H1 (cell line): ENCODE results near the gene ALG10. TPM values are rescaled to one million over a fixed set of nuclear protein-coding genes. Genes with fewer than 3 reads are reported as not detected.

ENCODE experiments used
- CTCF ChIA-PET: fragments of 300-600 bp; sonication (Branson Sonifier 250); formaldehyde crosslinking; loops from one replicate; lab custom pipeline; 2021; ENCODE audit not compliant: partially characterized antibody; lab: Charles Lee
- POLR2A ChIA-PET: fragments of 300-600 bp; sonication (Branson Sonifier 250); formaldehyde crosslinking; loops from one replicate; lab custom pipeline; 2021; ENCODE audit warnings: inconsistent platforms; ENCODE audit not compliant: partially characterized antibody; lab: Charles Lee
- DNase-seq, 2 experiments: peaks; one replicate each; pipeline versions ENCODE4 v3.0.0 to v3.0.0-alpha.2; 2010 to 2022; ENCODE audit warnings: low spot score in 2 of 2, low read depth in 1 of 2, mixed read lengths in 1 of 2
- FAIRE-seq: peaks from 2 replicates; lab custom pipeline; 2011; peaks lifted over from hg19 to GRCh38; lab: Jason Lieb, UNC
- H2AFZ ChIP-seq: 2 replicates; pipeline ENCODE4 v1.8.1; 2012; ENCODE audit warnings: low read length, inconsistent platforms
- H2AK5ac ChIP-seq: 2 replicates; pipeline ENCODE4 v1.6.1; 2013; ENCODE audit warnings: low read depth, low read length
- H2BK120ac ChIP-seq: replicated peaks from 2 replicates; pipeline ENCODE3; 2013; ENCODE audit warnings: low read depth, low read length, inconsistent platforms
- H2BK12ac ChIP-seq: 2 replicates; pipeline ENCODE4 v1.6.1; 2013; ENCODE audit warnings: low read depth, low read length
- H2BK15ac ChIP-seq: 2 replicates; pipeline ENCODE4 v1.6.1; 2013; ENCODE audit warnings: low read length
- H2BK20ac ChIP-seq: 2 replicates; pipeline ENCODE4 v1.6.1; 2013; ENCODE audit warnings: low read length
- H2BK5ac ChIP-seq: 2 replicates; pipeline ENCODE4 v1.6.1; 2013; ENCODE audit warnings: low read depth, low read length
- H3K14ac ChIP-seq: 2 replicates; pipeline ENCODE4 v1.6.1; 2013; ENCODE audit warnings: inconsistent platforms; ENCODE audit not compliant: insufficient read length
- H3K18ac ChIP-seq: 2 replicates; pipeline ENCODE4 v1.6.1; 2013; ENCODE audit warnings: low read length; ENCODE audit errors: extremely low read depth
- H3K23ac ChIP-seq: 2 replicates; pipeline ENCODE4 v1.6.1; 2013; ENCODE audit warnings: inconsistent platforms; ENCODE audit not compliant: insufficient read length
- H3K23me2 ChIP-seq: 2 replicates; pipeline ENCODE4 v1.6.1; 2013; ENCODE audit warnings: low read depth, low read length
- H3K27ac ChIP-seq: 2 replicates; pipeline ENCODE4 v1.6.1; 2011; ENCODE audit warnings: low read depth, low read length, inconsistent platforms
- H3K27me3 ChIP-seq, 4 experiments: replicated peaks in 1 of 4; 1 replicate in 1 of 4; 2 replicates in 3 of 4; pipeline versions ENCODE4 v1.6.1 to v1.8.1; 2011 to 2013; ENCODE audit warnings: low read length in 3 of 4, mild to moderate bottlenecking in 3 of 4, inconsistent platforms in 2 of 4, mixed read lengths in 2 of 4, moderate library complexity in 1 of 4; ENCODE audit not compliant: control insufficient read depth in 3 of 4, insufficient read depth in 3 of 4; ENCODE audit errors: extremely low read depth in 1 of 4
- H3K36me3 ChIP-seq, 4 experiments: 2 replicates each; pipeline versions ENCODE4 v1.6.1 to v1.8.1; 2011 to 2013; ENCODE audit warnings: mild to moderate bottlenecking in 4 of 4, low read length in 3 of 4, moderate library complexity in 2 of 4, control low read depth in 1 of 4, inconsistent platforms in 1 of 4; ENCODE audit not compliant: insufficient read depth in 4 of 4, control insufficient read depth in 2 of 4
- H3K4ac ChIP-seq: replicated peaks from 2 replicates; pipeline ENCODE3; 2013; ENCODE audit warnings: low read length, low read depth, mixed read lengths, inconsistent platforms; ENCODE audit not compliant: insufficient read length
- H3K4me1 ChIP-seq, 4 experiments: replicated peaks in 1 of 4; 1 replicate in 1 of 4; 2 replicates in 3 of 4; pipeline versions ENCODE4 v1.6.1 to v1.8.1; 2011 to 2013; ENCODE audit warnings: low read length in 3 of 4, inconsistent platforms in 2 of 4, mixed read lengths in 1 of 4; ENCODE audit not compliant: insufficient read depth in 4 of 4, control insufficient read depth in 3 of 4
- H3K4me2 ChIP-seq, 2 experiments: 2 replicates each; pipeline versions ENCODE4 v1.6.1 to v1.8.1; 2011 to 2013; ENCODE audit warnings: low read depth in 2 of 2, low read length in 2 of 2, control low read depth in 1 of 2, inconsistent platforms in 1 of 2, mild to moderate bottlenecking in 1 of 2; ENCODE audit not compliant: insufficient read depth in 1 of 2
- H3K4me3 ChIP-seq, 4 experiments: fragments of 200-600, 300-600 bp in 1 of 4; sonication (generic), shearing (Covaris generic), sonication (Bioruptor Twin) in 1 of 4; 2 replicates each; pipeline versions ENCODE4 v1.5.1 to v1.8.1; 2011 to 2016; ENCODE audit warnings: low read length in 4 of 4, low read depth in 3 of 4, control low read depth in 2 of 4, inconsistent platforms in 2 of 4, mild to moderate bottlenecking in 2 of 4, mixed read lengths in 1 of 4, moderate library complexity in 1 of 4; ENCODE audit not compliant: insufficient read depth in 2 of 4; ENCODE audit errors: extremely low read depth in 1 of 4
- H3K56ac ChIP-seq: replicated peaks from 2 replicates; pipeline ENCODE3; 2013; ENCODE audit warnings: low read depth, mild to moderate bottlenecking, mixed read lengths, low read length, inconsistent platforms; ENCODE audit not compliant: insufficient read length
- H3K79me1 ChIP-seq: 2 replicates; pipeline ENCODE4 v1.6.1; 2013; ENCODE audit warnings: low read depth, low read length, control low read depth
- H3K79me2 ChIP-seq, 2 experiments: 2 replicates each; pipeline versions ENCODE4 v1.6.1 to v1.8.1; 2012 to 2013; ENCODE audit warnings: low read length in 2 of 2, mild to moderate bottlenecking in 2 of 2, inconsistent platforms in 1 of 2; ENCODE audit not compliant: insufficient read depth in 2 of 2, control insufficient read depth in 1 of 2
- H3K9ac ChIP-seq, 4 experiments: replicated peaks in 1 of 4; 1 replicate in 1 of 4; 2 replicates in 3 of 4; pipeline versions ENCODE4 v1.6.1 to v1.8.1; 2011 to 2013; ENCODE audit warnings: low read depth in 3 of 4, low read length in 3 of 4, control low read depth in 2 of 4, mild to moderate bottlenecking in 2 of 4, moderate library complexity in 2 of 4, inconsistent platforms in 1 of 4; ENCODE audit errors: extremely low read depth in 1 of 4
- H3K9me3 ChIP-seq, 2 experiments: 2 replicates each; pipeline versions ENCODE4 v1.6.1 to v1.8.1; 2012 to 2013; ENCODE audit warnings: mild to moderate bottlenecking in 2 of 2, moderate library complexity in 2 of 2, control low read depth in 1 of 2, inconsistent platforms in 1 of 2, low read depth in 1 of 2, low read length in 1 of 2, mixed read lengths in 1 of 2; ENCODE audit not compliant: insufficient read depth in 2 of 2
- H4K20me1 ChIP-seq, 2 experiments: replicated peaks in 1 of 2; 2 replicates each; pipeline versions ENCODE3 to v1.8.1; 2011 to 2013; ENCODE audit warnings: inconsistent platforms in 2 of 2, low read length in 2 of 2, mild to moderate bottlenecking in 1 of 2; ENCODE audit not compliant: insufficient read depth in 2 of 2, control insufficient read depth in 1 of 2
- H4K5ac ChIP-seq: 2 replicates; pipeline ENCODE4 v1.6.1; 2013; ENCODE audit warnings: low read length, low read depth, mixed read lengths, inconsistent platforms; ENCODE audit not compliant: insufficient read length
- H4K8ac ChIP-seq: 2 replicates; pipeline ENCODE4 v1.8.0; 2013; ENCODE audit warnings: mild to moderate bottlenecking, moderate library complexity, low read length, inconsistent platforms; ENCODE audit not compliant: insufficient read depth; ENCODE audit errors: extremely low read depth
- H4K91ac ChIP-seq: replicated peaks from 2 replicates; pipeline ENCODE3; 2013; ENCODE audit warnings: low read length, mixed read lengths, inconsistent platforms; ENCODE audit not compliant: insufficient read length
- CTCF ChIP-seq, 3 experiments: IDR thresholded peaks; 1 replicate in 2 of 3; 2 replicates in 1 of 3; pipeline versions ENCODE4 v1.5.1 to v1.6.1; 2011; ENCODE audit warnings: low read length in 3 of 3, mild to moderate bottlenecking in 3 of 3, inconsistent platforms in 2 of 3, low read depth in 1 of 3, moderate library complexity in 1 of 3; ENCODE audit not compliant: insufficient read depth in 1 of 3; ENCODE audit errors: control extremely low read depth in 1 of 3
- GABPA ChIP-seq: IDR thresholded peaks from 2 replicates; pipeline ENCODE4 v1.6.1; 2011; ENCODE audit warnings: mild to moderate bottlenecking, low read length, moderate library complexity, borderline replicate concordance; ENCODE audit not compliant: insufficient read depth
- TEAD4 ChIP-seq: IDR thresholded peaks from 2 replicates; pipeline ENCODE4 v1.6.1; 2012; ENCODE audit warnings: low read depth, low read length, inconsistent platforms, mixed read lengths
- YY1 ChIP-seq: IDR thresholded peaks from 2 replicates; pipeline ENCODE4 v1.6.1; 2011; ENCODE audit warnings: low read depth, mild to moderate bottlenecking, low read length
- ZNF274 ChIP-seq: IDR thresholded peaks from 2 replicates; pipeline ENCODE4 v1.7.0; 2012; ENCODE audit warnings: low read length, borderline replicate concordance; ENCODE audit errors: extremely low read depth
- WGBS, 2 experiments: shearing (Covaris generic) in 1 of 2; methylation state at CpG; one replicate each; pipeline versions ENCODE4 v1.1.6 to v1.1.7; 2013 to 2015; ENCODE audit warnings: low lambda C conversion rate in 2 of 2, mixed read lengths in 2 of 2, inconsistent platforms in 1 of 2, low coverage in 1 of 2, missing lambda C conversion rate in 1 of 2; ENCODE audit not compliant: insufficient replicate concordance in 2 of 2, insufficient coverage in 1 of 2, insufficient read length in 1 of 2; ENCODE audit errors: extremely low coverage in 1 of 2, missing lambda C conversion rate in 1 of 2; 5-methylcytosine and 5-hydroxymethylcytosine counted together
- long read RNA-seq, 2 experiments: library from RNA in 1 of 2; library from capped mRNA in 1 of 2; stranded (forward); transcript quantifications; one replicate each; pipeline ENCODE4 v2.0.0, GENCODE V29; 2021; ENCODE audit warnings: inconsistent platforms in 1 of 2
- polyA minus RNA-seq, 3 experiments: library from RNA; depleted of rRNA, polyadenylated mRNA; stranded (reverse); fragments of >200 nt; gene quantifications; 1 replicate in 2 of 3; 2 replicates in 1 of 3; pipeline ENCODE4 v1.2.3, GENCODE V29; 2011
- polyA plus RNA-seq, 7 experiments: library from polyadenylated mRNA; depleted of rRNA in 3 of 7; stranded (reverse) in 5 of 7; unstranded in 2 of 7; fragments of >200 nt in 5 of 7; fragments of 200-250 nt in 2 of 7; gene quantifications; 1 replicate in 5 of 7; 2 replicates in 1 of 7; 4 replicates in 1 of 7; pipeline versions ENCODE4 v1.2.1 to v1.2.3, GENCODE V29; 2011 to 2013; ENCODE audit warnings: missing spikeins in 2 of 7, mixed read lengths in 2 of 7
- total RNA-seq: library from RNA; stranded (reverse); fragmentation: NEBNext Ultra II Directional; extraction: Animal tissue kit (Norgen Biotek cat#: 25700); gene quantifications from 2 replicates; pipeline ENCODE4 v1.2.1, GENCODE V29; 2021

ALG10 gene
- total RNA-seq, result 11.0 and 12.0 TPM in 2 replicates
- polyA plus RNA-seq (2011; rRNA removed), result 9.1 and 11.5 TPM in 2 replicates
- polyA plus RNA-seq (2011; cell fraction: cytosol; rRNA removed), result 7.3 TPM
- polyA plus RNA-seq (2011; cell fraction: nucleus; rRNA removed), result 16.3 TPM
- 5.1 to 8.9 TPM (median 7.6 TPM) in 4 replicates for polyA plus RNA-seq (2012, experiment 1 of 2)
- 0.43 TPM for polyA plus RNA-seq (2012, experiment 2 of 2)
- 11.8 TPM for polyA plus RNA-seq (2013, experiment 1 of 2)
- polyA plus RNA-seq (2013, experiment 2 of 2), result 9.6 TPM
- 84.4 and 84.7 TPM in 2 replicates for polyA minus RNA-seq (2011; rRNA and poly(A)+ RNA removed)
- 15.3 TPM for polyA minus RNA-seq (2011; cell fraction: cytosol; rRNA and poly(A)+ RNA removed)
- polyA minus RNA-seq (2011; cell fraction: nucleus; rRNA and poly(A)+ RNA removed), result 53.8 TPM
- long read RNA-seq, experiment 1, partial matches to known transcripts, result 0 of 1 reads
- long read RNA-seq, experiment 1, other reads (novel, unspliced or antisense), result 0 of 1 reads
- long read RNA-seq, experiment 2, partial matches to known transcripts, result 0 of 2 reads
- long read RNA-seq, experiment 2, other reads (novel, unspliced or antisense), result 0 of 2 reads

DNA sequence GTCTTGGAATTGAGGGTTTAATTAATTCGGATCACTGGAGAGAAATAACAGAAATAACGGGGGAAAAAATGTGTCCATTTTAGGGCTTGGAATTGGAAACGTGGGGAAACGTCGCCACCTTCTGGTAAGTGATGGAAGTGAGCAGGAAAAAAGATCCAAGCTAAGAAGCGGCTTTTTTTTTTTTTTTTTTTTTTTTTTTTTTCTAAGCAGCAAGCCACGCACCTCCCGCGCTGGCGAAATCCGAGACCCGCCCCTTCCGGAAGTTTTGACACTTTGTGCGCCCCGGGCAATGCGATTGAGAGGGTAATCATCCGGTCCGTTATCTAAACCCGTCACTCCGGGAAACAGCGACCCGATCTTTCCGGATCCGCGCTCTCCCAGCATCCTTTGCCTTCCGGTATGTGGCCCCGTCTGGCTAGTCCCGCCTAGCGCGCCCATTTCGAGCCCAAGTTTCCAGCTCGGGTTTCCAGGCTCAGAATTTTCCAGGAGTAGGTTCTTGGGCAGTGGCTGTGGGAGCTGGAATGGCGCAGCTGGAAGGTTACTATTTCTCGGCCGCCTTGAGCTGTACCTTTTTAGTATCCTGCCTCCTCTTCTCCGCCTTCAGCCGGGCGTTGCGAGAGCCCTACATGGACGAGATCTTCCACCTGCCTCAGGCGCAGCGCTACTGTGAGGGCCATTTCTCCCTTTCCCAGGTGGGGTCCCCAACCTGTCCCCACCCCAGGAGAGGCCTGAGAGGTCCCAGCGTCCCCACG, at the start of gene ALG10:
Gene ALG10, plus strand, starts transcription at position 418 of the 752 bp plus-strand sequence. Its CDS starts 104 bp downstream, at position 522.
- H3K56ac ChIP-seq, result no peak within 1 kb of the TSS
- H3K36me3 ChIP-seq, result 0 out of 8 replicates have a peak, but pooled peaks cover 0 to 4% (median 0%) of the 10 kb centered on the region in 4 experiments
- FAIRE-seq (no peak), DNase-seq (peak; percentile 91)
- H3K18ac ChIP-seq, result no peak within 1 kb of the TSS
- no peaks in the 10 kb centered on the region for H3K27me3 ChIP-seq
- no peak within 1 kb of the TSS for H4K5ac ChIP-seq
- H4K20me1 ChIP-seq, result no peaks in the 10 kb centered on the region
- peak within 1 kb of the TSS; percentile 68; the same call in 1 of the 2 replicates for H2BK5ac ChIP-seq
- WGBS, 2 experiments, result 1% methylated on average over 34 of the region's 44 CpGs; no CpG with 5 or more reads in 1 of the 2 experiments
- H3K14ac ChIP-seq, result no peak within 1 kb of the TSS
- H2AK5ac ChIP-seq, result no peak within 1 kb of the TSS
- POLR2A ChIA-PET, result interaction anchor here (0.6 to 1.4 kb wide), 4 partner anchors 65 to 1267 kb away, joined by 3 to 4 read pairs (median 3); partner anchors contain the start of gene YARS2
- H3K9ac ChIP-seq, result peak within 1 kb of the TSS; percentile 66 to 85 (median 72)
- H2BK20ac ChIP-seq, result no peak within 1 kb of the TSS
- peak within 1 kb of the TSS; percentile 70 to 71 for H3K4me2 ChIP-seq
- H4K91ac ChIP-seq, result no peak within 1 kb of the TSS
- no peak within 1 kb of the TSS for H3K4ac ChIP-seq
- H3K23ac ChIP-seq, result no peak within 1 kb of the TSS
- no peaks in the 10 kb centered on the region for H3K79me1 ChIP-seq
- H4K8ac ChIP-seq, result peak within 1 kb of the TSS; percentile 88
- H2AFZ ChIP-seq, result peak within 1 kb of the TSS; percentile 93
- peak within 1 kb of the TSS; percentile 65 for H3K27ac ChIP-seq
- H3K23me2 ChIP-seq, result no peaks in the 10 kb centered on the region
- CTCF ChIA-PET, result interaction anchor here (0.6 to 0.9 kb wide), 4 partner anchors 120 to 1235 kb away, joined by 3 to 4 read pairs (median 3); no protein-coding TSS in a partner anchor
- H3K4me3 ChIP-seq, result peak within 1 kb of the TSS; percentile 73 to 90 (median 80)
- H2BK120ac ChIP-seq, result no peak within 1 kb of the TSS
- no peak within 1 kb of the TSS for H2BK12ac ChIP-seq
- H3K4me1 ChIP-seq, result no peaks in the 10 kb centered on the region
- H3K9me3 ChIP-seq, result no peaks in the 10 kb centered on the region
- no peak within 1 kb of the TSS for H2BK15ac ChIP-seq
- peaks cover 0 to 7% of the 10 kb centered on the region in 2 experiments; a peak in 2 of 4 replicates for H3K79me2 ChIP-seq
- TF ChIP-seq GABPA (peak; percentile 96), CTCF (IDR thresholded peaks at IDR 0.05; ENCODE audit: control extremely low read depth in 1 of 3, insufficient read depth in 1 of 3, low read depth in 1 of 3, low read length in 3 of 3) (peak in 2 of 3 experiments; percentile 51 to 55; a peak in 3 of 4 replicates), YY1 (peak; percentile 73; the same call in 1 of the 2 replicates), TEAD4 (peak; percentile 74; the same call in 1 of the 2 replicates), ZNF274 (no peak)
